ENCODE measurements around the gene TMEM270. TPM values are rescaled to one million over a fixed set of nuclear protein-coding genes. Genes with fewer than 3 reads are reported as not detected.
A peak's percentile ranks its signal among the peaks of the same experiment; 100 is the strongest.

The TMEM270 gene
- polyA plus RNA-seq, 1 of the 3 experiments (the other 2 are of a cell fraction): 0.71 TPM

DNA sequence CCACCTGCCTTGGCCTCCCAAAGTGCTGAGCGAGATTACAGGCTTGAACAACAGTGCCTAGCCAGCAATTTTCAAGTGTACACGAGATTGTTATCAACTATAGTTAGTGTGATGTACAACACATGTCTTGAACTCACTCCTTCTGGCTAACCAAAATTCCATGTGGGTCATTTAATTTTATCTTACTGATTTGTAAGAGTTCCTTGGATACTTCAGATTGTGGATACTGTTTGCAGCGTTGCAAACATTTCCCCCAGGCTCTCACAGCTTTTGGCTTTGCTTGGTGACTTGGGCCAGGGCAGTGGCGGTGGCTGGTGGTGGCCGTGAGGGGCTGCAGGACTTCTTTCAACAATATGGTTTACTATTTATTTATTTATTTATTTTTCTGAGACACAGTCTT is 8.5 kb upstream of the TMEM270 start:
- H3K9ac ChIP-seq: peak overlapping the region; percentile 10; the same call in 1 of the 2 replicates
- no peaks in the 10 kb centered on the region for H3K36me3 ChIP-seq (replicated peaks in 1 of 2; ENCODE audit: control insufficient read depth in 1 of 2, insufficient read depth in 2 of 2, low read length in 1 of 2)
- H3K4me2 ChIP-seq: peak overlapping the region; percentile 56
- no peaks in the 10 kb centered on the region for H3K27me3 ChIP-seq (ENCODE audit: insufficient read depth)
- no peaks in the 10 kb centered on the region for H3K9me3 ChIP-seq
- DNase-seq: no peak
- 0 out of 2 replicates have a peak overlapping the region, but pooled peaks have one; percentile 11 for H2AFZ ChIP-seq (ENCODE audit: low read depth)
- no peak for TF ChIP-seq EP300 (IDR thresholded peaks at IDR 0.05; ENCODE audit: borderline replicate concordance in 1 of 2, low read depth in 1 of 2, low read length in 1 of 2)
- TF ChIP-seq TCF12 (IDR thresholded peaks at IDR 0.05): peak; percentile 80
- TF ChIP-seq, protein P1, sequence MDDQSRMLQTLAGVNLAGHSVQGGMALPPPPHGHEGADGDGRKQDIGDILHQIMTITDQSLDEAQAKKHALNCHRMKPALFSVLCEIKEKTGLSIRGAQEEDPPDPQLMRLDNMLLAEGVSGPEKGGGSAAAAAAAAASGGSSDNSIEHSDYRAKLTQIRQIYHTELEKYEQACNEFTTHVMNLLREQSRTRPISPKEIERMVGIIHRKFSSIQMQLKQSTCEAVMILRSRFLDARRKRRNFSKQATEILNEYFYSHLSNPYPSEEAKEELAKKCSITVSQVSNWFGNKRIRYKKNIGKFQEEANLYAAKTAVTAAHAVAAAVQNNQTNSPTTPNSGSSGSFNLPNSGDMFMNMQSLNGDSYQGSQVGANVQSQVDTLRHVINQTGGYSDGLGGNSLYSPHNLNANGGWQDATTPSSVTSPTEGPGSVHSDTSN (IDR thresholded peaks at IDR 0.05): peak; percentile 35; the same call in 1 of the 2 replicates
- TF ChIP-seq, protein P2, sequence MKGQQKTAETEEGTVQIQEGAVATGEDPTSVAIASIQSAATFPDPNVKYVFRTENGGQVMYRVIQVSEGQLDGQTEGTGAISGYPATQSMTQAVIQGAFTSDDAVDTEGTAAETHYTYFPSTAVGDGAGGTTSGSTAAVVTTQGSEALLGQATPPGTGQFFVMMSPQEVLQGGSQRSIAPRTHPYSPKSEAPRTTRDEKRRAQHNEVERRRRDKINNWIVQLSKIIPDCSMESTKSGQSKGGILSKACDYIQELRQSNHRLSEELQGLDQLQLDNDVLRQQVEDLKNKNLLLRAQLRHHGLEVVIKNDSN (IDR thresholded peaks at IDR 0.05; ENCODE audit: borderline replicate concordance, low read depth): no peak
- TF ChIP-seq RAD21 (IDR thresholded peaks at IDR 0.05; ENCODE audit: low read length): peak; percentile 40
- 0 out of 2 replicates have a peak, but pooled peaks have one; percentile 6 for TF ChIP-seq SMC3 (IDR thresholded peaks at IDR 0.05; ENCODE audit: low read depth, low read length)
- 0 out of 2 replicates have a peak, but pooled peaks have one; percentile 23 for TF ChIP-seq POLR2AphosphoS5 (IDR thresholded peaks at IDR 0.05; ENCODE audit: low read depth, low read length)
- 0 out of 2 replicates have a peak, but pooled peaks have one; percentile 14 for TF ChIP-seq RCOR1 (IDR thresholded peaks at IDR 0.05; ENCODE audit: low read length)
- peak; percentile 40; the same call in 1 of the 2 replicates for TF ChIP-seq GATA2 (CRISPR knock-in tag; IDR thresholded peaks at IDR 0.05)
- no peak; the same call in 1 of the 2 replicates for TF ChIP-seq JUND (IDR thresholded peaks at IDR 0.05)
- peaks cover 2 to 22% of the 10 kb centered on the region in 2 experiments; a peak in 3 of 4 replicates for H3K4me1 ChIP-seq (ENCODE audit: control insufficient read depth in 1 of 2, insufficient read depth in 2 of 2, low read depth in 1 of 2, low read length in 1 of 2)
- peak overlapping the region in 1 of 2 experiments; percentile 100; a peak in 2 of 4 replicates for H3K27ac ChIP-seq (ENCODE audit: low read depth in 2 of 2, low read length in 1 of 2)
- ChIA-PET CTCF (interaction anchor here (1.8 to 5.7 kb wide), 3 partner anchors 41 to 246 kb away, joined by 7 to 38 read pairs (median 11); no protein-coding TSS in a partner anchor), POLR2A (interaction anchor here (0.8 kb wide), 1 partner anchor 42 kb away, joined by 3 read pairs; no protein-coding TSS in a partner anchor)
- no peak overlapping the region for H3K4me3 ChIP-seq (ENCODE audit: low read depth in 2 of 2, low read length in 1 of 2)
- no peaks in the 10 kb centered on the region for H4K20me1 ChIP-seq (ENCODE audit: insufficient read depth)
- peaks cover 48% of the 10 kb centered on the region for H3F3A ChIP-seq (replicated peaks; ENCODE audit: insufficient read depth)
- H3K9me2 ChIP-seq: no peaks in the 10 kb centered on the region
- WGBS (ENCODE audit: low lambda C conversion rate): 70% methylated on average over 5 of the region's 5 CpGs
- no peaks in the 10 kb centered on the region for H3K79me2 ChIP-seq (ENCODE audit: insufficient read depth)

DNA sequence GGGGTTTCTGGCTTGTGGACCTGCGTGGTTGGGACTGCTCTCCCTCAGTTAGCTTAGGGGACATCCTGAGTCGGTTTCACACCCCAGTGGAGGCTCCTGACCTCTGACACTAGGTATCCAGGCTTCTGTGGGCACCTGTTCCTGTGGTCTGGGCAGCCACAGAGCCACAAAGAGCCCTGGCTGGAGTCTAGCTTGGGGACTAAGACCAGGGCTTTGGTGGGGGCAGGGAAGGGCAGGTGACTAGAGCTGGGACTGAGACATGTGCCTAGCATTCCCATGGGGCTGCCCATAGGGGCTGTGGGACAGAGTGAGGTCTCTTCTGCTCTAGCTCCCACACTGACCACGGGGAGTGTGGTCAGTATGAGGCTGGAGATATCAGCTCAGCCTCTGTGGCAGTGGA is 4.0 kb upstream of the TMEM270 start:
- H3K9ac ChIP-seq: no peak overlapping the region

More for the DNA sequence above, 4.0 kb upstream of the TMEM270 start:
- Histone ChIP-seq H3K4me3 (ENCODE audit: low read depth in 2 of 2, low read length in 1 of 2) (no peak overlapping the region), H3K79me2 (ENCODE audit: insufficient read depth) (no peaks in the 10 kb centered on the region), H3K9me2 (no peaks in the 10 kb centered on the region), H3K4me1 (ENCODE audit: control insufficient read depth in 1 of 2, insufficient read depth in 2 of 2, low read depth in 1 of 2, low read length in 1 of 2) (peaks cover 0 to 7% of the 10 kb centered on the region in 2 experiments; a peak in 3 of 4 replicates), H3K27ac (ENCODE audit: low read depth in 2 of 2, low read length in 1 of 2) (no peak overlapping the region), H3F3A (replicated peaks; ENCODE audit: insufficient read depth) (peaks cover 31% of the 10 kb centered on the region), H2AFZ (ENCODE audit: low read depth) (no peak overlapping the region), H4K20me1 (ENCODE audit: insufficient read depth) (no peaks in the 10 kb centered on the region), H3K9me3 (no peaks in the 10 kb centered on the region), H3K27me3 (ENCODE audit: insufficient read depth) (no peaks in the 10 kb centered on the region), H3K36me3 (replicated peaks in 1 of 2; ENCODE audit: control insufficient read depth in 1 of 2, insufficient read depth in 2 of 2, low read length in 1 of 2) (no peaks in the 10 kb centered on the region), H3K4me2 (no peak overlapping the region)
- POLR2A ChIA-PET: no interaction called here
- DNase-seq: no peak
- CTCF ChIA-PET: interaction anchor here (0.9 to 5.7 kb wide), 19 partner anchors 8 to 405 kb away, joined by 3 to 89 read pairs (median 13); partner anchors contain the start of genes ABHD11, ELN and METTL27
- WGBS (ENCODE audit: low lambda C conversion rate): 31% methylated on average over 3 of the region's 3 CpGs
- TF ChIP-seq, protein P3, sequence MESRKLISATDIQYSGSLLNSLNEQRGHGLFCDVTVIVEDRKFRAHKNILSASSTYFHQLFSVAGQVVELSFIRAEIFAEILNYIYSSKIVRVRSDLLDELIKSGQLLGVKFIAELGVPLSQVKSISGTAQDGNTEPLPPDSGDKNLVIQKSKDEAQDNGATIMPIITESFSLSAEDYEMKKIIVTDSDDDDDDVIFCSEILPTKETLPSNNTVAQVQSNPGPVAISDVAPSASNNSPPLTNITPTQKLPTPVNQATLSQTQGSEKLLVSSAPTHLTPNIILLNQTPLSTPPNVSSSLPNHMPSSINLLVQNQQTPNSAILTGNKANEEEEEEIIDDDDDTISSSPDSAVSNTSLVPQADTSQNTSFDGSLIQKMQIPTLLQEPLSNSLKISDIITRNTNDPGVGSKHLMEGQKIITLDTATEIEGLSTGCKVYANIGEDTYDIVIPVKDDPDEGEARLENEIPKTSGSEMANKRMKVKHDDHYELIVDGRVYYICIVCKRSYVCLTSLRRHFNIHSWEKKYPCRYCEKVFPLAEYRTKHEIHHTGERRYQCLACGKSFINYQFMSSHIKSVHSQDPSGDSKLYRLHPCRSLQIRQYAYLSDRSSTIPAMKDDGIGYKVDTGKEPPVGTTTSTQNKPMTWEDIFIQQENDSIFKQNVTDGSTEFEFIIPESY (IDR thresholded peaks at IDR 0.05; ENCODE audit: borderline replicate concordance, low read depth): no peak
- TF ChIP-seq, protein P4, sequence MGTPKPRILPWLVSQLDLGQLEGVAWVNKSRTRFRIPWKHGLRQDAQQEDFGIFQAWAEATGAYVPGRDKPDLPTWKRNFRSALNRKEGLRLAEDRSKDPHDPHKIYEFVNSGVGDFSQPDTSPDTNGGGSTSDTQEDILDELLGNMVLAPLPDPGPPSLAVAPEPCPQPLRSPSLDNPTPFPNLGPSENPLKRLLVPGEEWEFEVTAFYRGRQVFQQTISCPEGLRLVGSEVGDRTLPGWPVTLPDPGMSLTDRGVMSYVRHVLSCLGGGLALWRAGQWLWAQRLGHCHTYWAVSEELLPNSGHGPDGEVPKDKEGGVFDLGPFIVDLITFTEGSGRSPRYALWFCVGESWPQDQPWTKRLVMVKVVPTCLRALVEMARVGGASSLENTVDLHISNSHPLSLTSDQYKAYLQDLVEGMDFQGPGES (IDR thresholded peaks at IDR 0.05; ENCODE audit: low read depth, low read length): no peak
- no peak for TF ChIP-seq YY1 (IDR thresholded peaks at IDR 0.05; ENCODE audit: low read depth)
- TF ChIP-seq, protein P5, sequence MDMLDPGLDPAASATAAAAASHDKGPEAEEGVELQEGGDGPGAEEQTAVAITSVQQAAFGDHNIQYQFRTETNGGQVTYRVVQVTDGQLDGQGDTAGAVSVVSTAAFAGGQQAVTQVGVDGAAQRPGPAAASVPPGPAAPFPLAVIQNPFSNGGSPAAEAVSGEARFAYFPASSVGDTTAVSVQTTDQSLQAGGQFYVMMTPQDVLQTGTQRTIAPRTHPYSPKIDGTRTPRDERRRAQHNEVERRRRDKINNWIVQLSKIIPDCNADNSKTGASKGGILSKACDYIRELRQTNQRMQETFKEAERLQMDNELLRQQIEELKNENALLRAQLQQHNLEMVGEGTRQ (IDR thresholded peaks at IDR 0.05; ENCODE audit: borderline replicate concordance, low read depth, low read length): no peak
- TF ChIP-seq EP300 (IDR thresholded peaks at IDR 0.05; ENCODE audit: borderline replicate concordance in 1 of 2, low read depth in 1 of 2, low read length in 1 of 2): no peak
- TF ChIP-seq MXI1 (IDR thresholded peaks at IDR 0.05; ENCODE audit: low read depth, low read length): no peak
- TF ChIP-seq GABPA (IDR thresholded peaks at IDR 0.05; ENCODE audit: low read depth): no peak
- no peak for TF ChIP-seq POLR2AphosphoS5 (IDR thresholded peaks at IDR 0.05; ENCODE audit: low read depth, low read length)

All from SK-N-SH (cell line).